Measurements from ENCODE around the gene SLC2A13. TPM values are rescaled to one million over a fixed set of nuclear protein-coding genes. Genes with fewer than 3 reads are reported as not detected.

The SLC2A13 gene
- total RNA-seq, 2 donors from 2014 or later = 10.3 to 12.9 TPM

GRCh38 chr12:40015345-40015744 is 90.5 kb downstream of the SLC2A13 start:
- Histone ChIP-seq H3K4me3 (ENCODE audit: low read length) (no peak overlapping the region), H3K27me3 (ENCODE audit: control insufficient read depth, insufficient read depth, low read length, poor library complexity, severe bottlenecking) (no peaks in the 10 kb centered on the region), H3K27ac (ENCODE audit: low read depth, low read length) (no peak overlapping the region), H3K4me1 (ENCODE audit: control insufficient read depth, insufficient read depth, low read length) (no peaks in the 10 kb centered on the region), H3K9ac (ENCODE audit: extremely low read depth, low read length, poor library complexity, severe bottlenecking) (no peak overlapping the region), H3K36me3 (ENCODE audit: control insufficient read depth, insufficient read depth, low read length) (no peaks in the 10 kb centered on the region), H3K9me3 (ENCODE audit: control insufficient read depth, low read length) (no peaks in the 10 kb centered on the region)
- Mint-ChIP-seq H3K9me3 (no peaks in the 10 kb centered on the region), H3K27me3 (ENCODE audit: insufficient read depth) (no peaks in the 10 kb centered on the region), H3K4me3 (no peak overlapping the region), H3K4me1 (peaks cover 12% of the 10 kb centered on the region), H3K27ac (no peak overlapping the region), H3K36me3 (ENCODE audit: low read depth) (no peaks in the 10 kb centered on the region)
- TF ChIP-seq, protein P1, sequence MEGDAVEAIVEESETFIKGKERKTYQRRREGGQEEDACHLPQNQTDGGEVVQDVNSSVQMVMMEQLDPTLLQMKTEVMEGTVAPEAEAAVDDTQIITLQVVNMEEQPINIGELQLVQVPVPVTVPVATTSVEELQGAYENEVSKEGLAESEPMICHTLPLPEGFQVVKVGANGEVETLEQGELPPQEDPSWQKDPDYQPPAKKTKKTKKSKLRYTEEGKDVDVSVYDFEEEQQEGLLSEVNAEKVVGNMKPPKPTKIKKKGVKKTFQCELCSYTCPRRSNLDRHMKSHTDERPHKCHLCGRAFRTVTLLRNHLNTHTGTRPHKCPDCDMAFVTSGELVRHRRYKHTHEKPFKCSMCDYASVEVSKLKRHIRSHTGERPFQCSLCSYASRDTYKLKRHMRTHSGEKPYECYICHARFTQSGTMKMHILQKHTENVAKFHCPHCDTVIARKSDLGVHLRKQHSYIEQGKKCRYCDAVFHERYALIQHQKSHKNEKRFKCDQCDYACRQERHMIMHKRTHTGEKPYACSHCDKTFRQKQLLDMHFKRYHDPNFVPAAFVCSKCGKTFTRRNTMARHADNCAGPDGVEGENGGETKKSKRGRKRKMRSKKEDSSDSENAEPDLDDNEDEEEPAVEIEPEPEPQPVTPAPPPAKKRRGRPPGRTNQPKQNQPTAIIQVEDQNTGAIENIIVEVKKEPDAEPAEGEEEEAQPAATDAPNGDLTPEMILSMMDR (conservative IDR thresholded peaks at IDR 0.05) = no peak
- 90% methylated on average over 2 of the region's 2 CpGs; no CpG with 5 or more reads in 1 of the 2 experiments for WGBS, 2 experiments (ENCODE audit: insufficient coverage in 1 of 2, insufficient read length in 1 of 2)
- DNase-seq = no peak

- Histone ChIP-seq H3K4me3 (ENCODE audit: low read length) (no peak overlapping the region), H3K4me1 (ENCODE audit: control insufficient read depth, insufficient read depth, low read length) (no peaks in the 10 kb centered on the region), H3K9me3 (ENCODE audit: control insufficient read depth, low read length) (no peaks in the 10 kb centered on the region), H3K9ac (ENCODE audit: extremely low read depth, low read length, poor library complexity, severe bottlenecking) (no peak overlapping the region), H3K27ac (ENCODE audit: low read depth, low read length) (no peak overlapping the region), H3K36me3 (ENCODE audit: control insufficient read depth, insufficient read depth, low read length) (no peaks in the 10 kb centered on the region), H3K27me3 (ENCODE audit: control insufficient read depth, insufficient read depth, low read length, poor library complexity, severe bottlenecking) (no peaks in the 10 kb centered on the region)
- DNase-seq = no peak
- no CpG with 5 or more reads among the region's 2 CpGs for whole genome bisulfite sequencing, 2 experiments (ENCODE audit: insufficient coverage in 1 of 2, insufficient read length in 1 of 2)
- Mint-ChIP-seq H3K27me3 (ENCODE audit: insufficient read depth) (no peaks in the 10 kb centered on the region), H3K9me3 (no peaks in the 10 kb centered on the region), H3K4me1 (peaks cover 9% of the 10 kb centered on the region), H3K27ac (no peak overlapping the region), H3K36me3 (ENCODE audit: low read depth) (no peaks in the 10 kb centered on the region), H3K4me3 (no peak overlapping the region)
- TF ChIP-seq, protein P1 (conservative IDR thresholded peaks at IDR 0.05) = no peak
Measured at GRCh38 chr12:40013847-40014246, 92.0 kb downstream of the SLC2A13 start.

DNA sequence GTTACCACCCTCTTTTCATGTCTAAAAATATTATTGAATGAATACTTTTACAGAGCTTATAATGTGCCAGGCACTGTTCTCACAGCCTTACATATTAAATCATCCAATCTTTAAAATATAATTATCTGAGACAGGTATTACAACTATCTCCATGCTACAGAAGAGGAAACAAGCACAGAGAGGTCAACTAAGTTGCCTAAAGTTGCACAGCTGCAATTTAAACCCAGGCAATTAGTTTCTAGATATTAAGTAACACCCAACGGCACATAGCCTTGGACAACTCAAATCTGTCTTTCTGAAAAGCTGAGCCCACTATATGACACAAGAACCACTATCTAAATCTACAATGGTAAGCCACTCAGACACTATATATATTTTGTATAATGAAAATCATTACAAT is 92.6 kb downstream of the SLC2A13 start:
- H3K4me1 Mint-ChIP-seq = peaks cover 9% of the 10 kb centered on the region
- no peaks in the 10 kb centered on the region for H3K36me3 Mint-ChIP-seq (ENCODE audit: low read depth)
- H3K27me3 Mint-ChIP-seq (ENCODE audit: insufficient read depth) = no peaks in the 10 kb centered on the region
- DNase-seq = no peak
- no peak overlapping the region for H3K27ac ChIP-seq (ENCODE audit: low read depth, low read length)
- WGBS, 2 experiments (ENCODE audit: insufficient coverage in 1 of 2, insufficient read length in 1 of 2) = 88% methylated on average over 1 of the region's 1 CpG; no CpG with 5 or more reads in 1 of the 2 experiments
- no peak overlapping the region for H3K4me3 ChIP-seq (ENCODE audit: low read length)
- H3K36me3 ChIP-seq (ENCODE audit: control insufficient read depth, insufficient read depth, low read length) = no peaks in the 10 kb centered on the region
- no peaks in the 10 kb centered on the region for H3K4me1 ChIP-seq (ENCODE audit: control insufficient read depth, insufficient read depth, low read length)
- no peaks in the 10 kb centered on the region for H3K9me3 ChIP-seq (ENCODE audit: control insufficient read depth, low read length)
- H3K4me3 Mint-ChIP-seq = no peak overlapping the region
- TF ChIP-seq, protein P1 (conservative IDR thresholded peaks at IDR 0.05) = no peak
- H3K27ac Mint-ChIP-seq = no peak overlapping the region
- no peak overlapping the region for H3K9ac ChIP-seq (ENCODE audit: extremely low read depth, low read length, poor library complexity, severe bottlenecking)
- H3K9me3 Mint-ChIP-seq = no peaks in the 10 kb centered on the region
- no peaks in the 10 kb centered on the region for H3K27me3 ChIP-seq (ENCODE audit: control insufficient read depth, insufficient read depth, low read length, poor library complexity, severe bottlenecking)
